IMR-90 (cell line): ENCODE results near the gene SLC6A12. TPM values are rescaled to one million over a fixed set of nuclear protein-coding genes. Genes with fewer than 3 reads are reported as not detected.

ENCODE experiments used
- ATAC-seq: fragments of 200-7000 bp; cut with Tn5 transposase; 2 replicates; pipeline ENCODE4 v1.9.1; 2020; ENCODE audit warnings: low read depth, mild to moderate bottlenecking, moderate library complexity
- BruUV-seq: library from RNA; stranded (reverse); fragments of 400-500 nt; replicated peaks from 2 replicates; lab custom pipeline; 2021; lab: Mats Ljungman, UMichigan
- CTCF ChIA-PET: fragments of 300-600 bp; formaldehyde crosslinking; extraction: SDS; loops from one replicate; lab custom pipeline; 2021; ENCODE audit warnings: antibody characterized with exemption; lab: Yijun Ruan, JAX
- POLR2A ChIA-PET: fragments of 300-600 bp; sonication (Branson Sonifier 250); formaldehyde crosslinking; loops from one replicate; lab custom pipeline; 2022; ENCODE audit warnings: antibody characterized with exemption; ENCODE audit not compliant: unreplicated experiment; lab: Charles Lee
- DNase-seq: peaks from one replicate; pipeline ENCODE4 v3.0.0; 2013
- H2AFZ ChIP-seq: replicated peaks from 2 replicates; pipeline ENCODE3; 2013; ENCODE audit warnings: low read length, mild to moderate bottlenecking; ENCODE audit not compliant: poor library complexity
- H2AK5ac ChIP-seq: 2 replicates; pipeline ENCODE4 v1.6.1; 2013; ENCODE audit warnings: low read depth, low read length, inconsistent platforms
- H2AK9ac ChIP-seq: replicated peaks from 2 replicates; pipeline ENCODE3; 2013; ENCODE audit warnings: mild to moderate bottlenecking, low read depth, low read length, moderate library complexity; ENCODE audit not compliant: poor library complexity
- H2BK120ac ChIP-seq: 2 replicates; pipeline ENCODE4 v1.6.1; 2013; ENCODE audit warnings: low read depth, low read length, inconsistent platforms
- H2BK15ac ChIP-seq: 3 replicates; pipeline ENCODE4 v1.6.1; 2013; ENCODE audit warnings: low read depth, low read length, inconsistent platforms
- H2BK20ac ChIP-seq: 2 replicates; pipeline ENCODE4 v1.6.1; 2013; ENCODE audit warnings: low read depth, mild to moderate bottlenecking, inconsistent platforms, low read length, moderate library complexity
- H2BK5ac ChIP-seq: 2 replicates; pipeline ENCODE4 v1.6.1; 2013; ENCODE audit warnings: mild to moderate bottlenecking, low read depth, low read length, inconsistent platforms; ENCODE audit not compliant: poor library complexity, severe bottlenecking
- H3K14ac ChIP-seq: replicated peaks from 2 replicates; pipeline ENCODE4 v1.6.1; 2013; ENCODE audit warnings: low read depth, low read length, inconsistent platforms
- H3K18ac ChIP-seq: 2 replicates; pipeline ENCODE4 v1.6.1; 2013; ENCODE audit warnings: low read depth, low read length, control low read depth
- H3K23ac ChIP-seq: 2 replicates; pipeline ENCODE4 v1.6.1; 2013; ENCODE audit warnings: low read depth, low read length, inconsistent platforms
- H3K27ac ChIP-seq: 2 replicates; pipeline ENCODE4 v1.5.1; 2013; ENCODE audit warnings: mild to moderate bottlenecking, control low read depth, low read length; ENCODE audit not compliant: insufficient read depth
- H3K27me3 ChIP-seq: 2 replicates; pipeline ENCODE4 v1.6.1; 2013; ENCODE audit warnings: low read length; ENCODE audit not compliant: control insufficient read depth, insufficient read depth
- H3K36me3 ChIP-seq: 2 replicates; pipeline ENCODE4 v1.6.1; 2013; ENCODE audit warnings: low read length, mixed read lengths; ENCODE audit not compliant: control insufficient read depth, insufficient read depth
- H3K4ac ChIP-seq: 2 replicates; pipeline ENCODE4 v1.6.1; 2013; ENCODE audit warnings: low read depth, low read length, inconsistent platforms
- H3K4me1 ChIP-seq: 2 replicates; pipeline ENCODE4 v1.6.1; 2013; ENCODE audit warnings: low read length, mixed read lengths; ENCODE audit not compliant: control insufficient read depth, insufficient read depth
- H3K4me2 ChIP-seq: 2 replicates; pipeline ENCODE4 v1.6.1; 2013; ENCODE audit warnings: low read depth, mild to moderate bottlenecking, control low read depth, low read length, moderate library complexity
- H3K4me3 ChIP-seq: 2 replicates; pipeline ENCODE4 v1.5.1; 2013; ENCODE audit warnings: low read depth, mild to moderate bottlenecking, control low read depth, low read length, moderate library complexity; ENCODE audit not compliant: insufficient read depth
- H3K56ac ChIP-seq: 2 replicates; pipeline ENCODE4 v1.6.1; 2013; ENCODE audit warnings: low read length, inconsistent platforms; ENCODE audit not compliant: insufficient read depth; ENCODE audit errors: extremely low read depth
- H3K79me1 ChIP-seq, 2 experiments: 2 replicates each; pipeline ENCODE4 v1.6.1; 2013; ENCODE audit warnings: low read length in 2 of 2, inconsistent platforms in 1 of 2, low read depth in 1 of 2
- H3K9ac ChIP-seq: 2 replicates; pipeline ENCODE4 v1.6.1; 2013; ENCODE audit warnings: low read depth, low read length, control low read depth
- H3K9me1 ChIP-seq: 2 replicates; pipeline ENCODE4 v1.6.1; 2013; ENCODE audit warnings: low read length, inconsistent platforms; ENCODE audit not compliant: insufficient read depth
- H3K9me3 ChIP-seq: 2 replicates; pipeline ENCODE4 v1.6.1; 2013; ENCODE audit warnings: low read length; ENCODE audit not compliant: control insufficient read depth, insufficient read depth
- H4K20me1 ChIP-seq: 2 replicates; pipeline ENCODE4 v1.6.1; 2013; ENCODE audit warnings: low read length, inconsistent platforms; ENCODE audit not compliant: insufficient read depth
- H4K5ac ChIP-seq: 2 replicates; pipeline ENCODE4 v1.6.1; 2013; ENCODE audit warnings: mild to moderate bottlenecking, low read depth, low read length, control low read depth
- H4K8ac ChIP-seq, 2 experiments: 2 replicates each; pipeline ENCODE4 v1.6.1; 2013; ENCODE audit warnings: low read depth in 2 of 2, low read length in 2 of 2, control low read depth in 1 of 2, inconsistent platforms in 1 of 2
- H4K91ac ChIP-seq: 2 replicates; pipeline ENCODE4 v1.6.1; 2013; ENCODE audit warnings: low read depth, low read length, inconsistent platforms; ENCODE audit not compliant: insufficient read depth
- CTCF ChIP-seq: conservative IDR thresholded peaks from 2 replicates; pipeline ENCODE4 v1.5.1; 2012; ENCODE audit warnings: mild to moderate bottlenecking, low read depth, low read length, improper control_type of control experiment
- FOS ChIP-seq: fragments of 150-350 bp; IDR thresholded peaks from 2 replicates; pipeline ENCODE4 v1.6.1; 2016; ENCODE audit warnings: low read depth, low read length
- RAD21 ChIP-seq: IDR thresholded peaks from 2 replicates; pipeline ENCODE4 v1.6.1; 2012; ENCODE audit warnings: low read length, improper control_type of control experiment
- SMC3 ChIP-seq: fragments of 150-350 bp; IDR thresholded peaks from 2 replicates; pipeline ENCODE4 v1.6.1; 2016; ENCODE audit warnings: low read depth, mild to moderate bottlenecking, antibody characterized with exemption, low read length, moderate library complexity
- WGBS, 2 experiments: methylation state at CpG; one replicate each; pipeline versions ENCODE4 v1.1.5 to v1.1.7; 2013; ENCODE audit warnings: missing lambda C conversion rate in 2 of 2; ENCODE audit not compliant: insufficient read length in 1 of 2; ENCODE audit errors: extremely low coverage in 2 of 2; 5-methylcytosine and 5-hydroxymethylcytosine counted together
- dilution Hi-C: fragments of 300-500 bp; cut with HindIII; formaldehyde crosslinking; loops from one replicate; pipeline ENCODE4 v1.14.3; 2018; ENCODE audit warnings: low sequenced_read_pairs; ENCODE audit not compliant: unreplicated experiment
- in situ Hi-C: fragments of 300-500 bp; cut with MboI; formaldehyde crosslinking; loops from 3 replicates; pipeline ENCODE4 v1.14.3; 2019; ENCODE audit warnings: low sequenced_read_pairs, inconsistent platforms, mixed read lengths
- intact Hi-C: fragments of 100-400 bp; cut with micrococcal nuclease; formaldehyde crosslinking; loops from 2 replicates; pipeline ENCODE4 v1.10.0; 2022
- polyA plus RNA-seq, 3 experiments: library from polyadenylated mRNA; depleted of rRNA; stranded (reverse); fragments of >200 nt; gene quantifications; 2 replicates each; pipeline ENCODE4 v1.2.3, GENCODE V29; 2012; ENCODE audit warnings: low replicate concordance in 1 of 3
- total RNA-seq: library from RNA; depleted of rRNA; stranded (reverse); fragments of >200 nt; gene quantifications from 2 replicates; pipeline ENCODE4 v1.2.3, GENCODE V29; 2012

SLC6A12 gene
- total and polyA plus RNA-seq, 2 of the 4 experiments (the other 2 are of a cell fraction): not detected

DNA sequence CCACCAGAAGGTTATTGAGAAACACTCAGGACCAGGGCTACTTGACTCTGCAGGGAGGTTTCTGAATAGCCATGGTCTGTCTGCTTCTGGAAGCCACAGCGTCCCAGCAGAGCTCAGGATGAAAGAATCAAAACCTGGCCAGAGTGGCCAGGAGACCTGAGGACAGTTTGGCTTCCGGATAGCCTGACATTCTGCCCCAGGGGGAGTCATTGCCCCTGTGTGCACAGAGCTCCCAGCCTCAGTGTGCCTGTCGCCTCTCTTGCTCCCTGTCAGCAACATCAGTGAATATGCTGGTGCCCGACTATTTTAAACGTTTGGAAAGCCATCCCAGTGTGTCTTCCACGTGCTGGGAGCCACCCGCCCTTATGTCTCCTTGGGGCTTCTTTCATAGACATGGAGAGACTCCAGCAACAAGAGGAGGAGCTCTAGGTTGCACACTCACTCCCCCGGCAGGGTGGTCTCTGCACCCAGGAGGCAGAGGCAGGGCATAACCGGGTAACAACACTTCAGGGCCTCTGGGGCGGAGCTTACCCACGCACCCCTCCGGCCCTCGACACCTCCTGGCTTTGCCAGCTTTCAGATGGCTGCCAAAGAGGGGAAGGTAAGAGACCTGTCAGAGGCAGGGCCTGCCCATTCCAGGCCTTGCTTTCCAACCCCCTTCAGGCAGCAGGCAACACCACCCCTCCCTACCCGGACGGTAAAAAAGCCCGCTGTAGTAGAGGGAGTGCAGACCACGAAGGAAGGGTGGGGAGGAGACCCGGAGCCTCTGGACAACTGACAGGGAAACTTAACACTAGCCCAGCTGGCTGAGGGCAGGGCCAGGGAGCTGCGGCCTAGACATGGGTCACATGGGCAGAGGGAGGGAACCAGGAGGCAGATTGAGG is 19.0 kb upstream of the SLC6A12 start:
- H2BK15ac ChIP-seq: no peak overlapping the region
- peak overlapping the region; percentile 84 for H2AK9ac ChIP-seq
- no peak overlapping the region for H4K5ac ChIP-seq
- H3K9me1 ChIP-seq: no peaks in the 10 kb centered on the region
- H3K4me2 ChIP-seq: no peak overlapping the region
- ChIA-PET CTCF (interaction anchor here (0.9 kb wide), 1 partner anchor 13 kb away, joined by 4 read pairs; no protein-coding TSS in a partner anchor), POLR2A (no interaction called here)
- no peak for TF ChIP-seq FOS
- no peak for TF ChIP-seq SMC3
- TF ChIP-seq RAD21: no peak
- TF ChIP-seq CTCF: no peak
- WGBS, 2 experiments: 11% methylated on average over 3 of the region's 19 CpGs; no CpG with 5 or more reads in 1 of the 2 experiments
- H2BK120ac ChIP-seq: no peak overlapping the region
- H3K27me3 ChIP-seq: peaks cover 55% of the 10 kb centered on the region
- no peak overlapping the region for H3K27ac ChIP-seq
- no peak overlapping the region for H3K23ac ChIP-seq
- no peak overlapping the region for H4K91ac ChIP-seq
- DNase-seq: no peak
- H2BK5ac ChIP-seq: no peak overlapping the region
- no peaks in the 10 kb centered on the region for H3K4me1 ChIP-seq
- no peaks in the 10 kb centered on the region for H3K79me1 ChIP-seq
- H4K8ac ChIP-seq: no peak overlapping the region
- H2BK20ac ChIP-seq: no peak overlapping the region
- H4K20me1 ChIP-seq: no peaks in the 10 kb centered on the region
- H3K56ac ChIP-seq: no peak overlapping the region
- no peak overlapping the region for H3K4ac ChIP-seq
- no peaks in the 10 kb centered on the region for H3K36me3 ChIP-seq
- H3K9ac ChIP-seq: no peak overlapping the region
- dilution Hi-C loops (no loop called here), intact Hi-C loops (no loop called here), in situ Hi-C loops (no loop called here)
- ATAC-seq: no peak
- no peak overlapping the region for H3K14ac ChIP-seq
- no peak overlapping the region for H2AK5ac ChIP-seq
- H3K18ac ChIP-seq: no peak overlapping the region
- peaks cover 18% of the 10 kb centered on the region for H3K9me3 ChIP-seq
- no TSS peak for BruUV-seq
- no peak overlapping the region for H2AFZ ChIP-seq
- H3K4me3 ChIP-seq: no peak overlapping the region
